Psoas muscle (tissue), 8 donors: ENCODE measurements around the gene IGSF5. TPM values are rescaled to one million over a fixed set of nuclear protein-coding genes. Genes with fewer than 3 reads are reported as not detected.
"Not testable (repeated sequence)": the region's sequence is repeated elsewhere in the genome, so short reads cannot be mapped to it uniquely, and the experiment has no call there.

Source experiments
- ATAC-seq, 4 donors: fragments of 200-7000 bp; cut with Tn5 transposase; one replicate each; pipeline ENCODE4 v1.9.1; 2020; ENCODE audit warnings: moderate library complexity in 3 of 4, mild to moderate bottlenecking in 2 of 4
- DNase-seq, 2 donors: peaks; one replicate each; pipeline ENCODE4 v3.0.0-alpha.2; 2020
- H3K27ac ChIP-seq: fragments of 200-600 bp; one replicate; pipeline ENCODE4 v1.8.0; 2022
- H3K27me3 ChIP-seq, 3 donors: fragments of 200-600 bp in 1 of 3; one replicate each; pipeline versions ENCODE4 v1.6.1 to v1.8.0; 2013 to 2022; ENCODE audit warnings: low read length in 2 of 3, mild to moderate bottlenecking in 2 of 3, moderate library complexity in 1 of 3; ENCODE audit not compliant: insufficient read depth in 3 of 3
- H3K36me3 ChIP-seq, 2 donors: fragments of 200-600 bp in 1 of 2; one replicate each; pipeline versions ENCODE4 v1.6.1 to v1.8.0; 2013 to 2022; ENCODE audit warnings: low read depth in 1 of 2, mild to moderate bottlenecking in 1 of 2, moderate library complexity in 1 of 2; ENCODE audit not compliant: insufficient read depth in 1 of 2
- H3K4me1 ChIP-seq: fragments of 200-600 bp; one replicate; pipeline ENCODE4 v1.8.0; 2022
- H3K4me3 ChIP-seq: fragments of 200-600 bp; one replicate; pipeline ENCODE4 v1.8.0; 2022; ENCODE audit warnings: mild to moderate bottlenecking
- H3K9me3 ChIP-seq: fragments of 200-600 bp; one replicate; pipeline ENCODE4 v1.8.0; 2022
- WGBS, 3 donors: extraction: QIAGEN DNeasy Blood & Tissue Kit; methylation state at CpG; one replicate each; pipeline versions ENCODE4 v1.1.6 to v1.1.7; 2013; 5-methylcytosine and 5-hydroxymethylcytosine counted together
- intact Hi-C, 2 donors: fragments of 100-400 bp; cut with DNase I; formaldehyde crosslinking; loops; one replicate each; pipeline versions ENCODE4 v1.11.0 to v1.14.2; 2022
- polyA plus RNA-seq, 3 donors: library from polyadenylated mRNA; stranded (reverse); fragments of 200-250 nt; gene quantifications; one replicate each; pipeline ENCODE4 v1.2.3, GENCODE V29; 2013
- total RNA-seq, 4 donors: library from RNA; stranded (reverse); fragmentation: NEBNext Ultra II Directional in 2 of 4; extraction: Animal tissue kit (Norgen Biotek cat#: 25700) in 2 of 4; gene quantifications; one replicate each; pipeline versions ENCODE4 v1.2.1 to v1.2.4, GENCODE V29; 2021 to 2023
- TF ChIP-seq, protein P1 (sequence below): fragments of 200-600 bp; IDR thresholded peaks from one replicate; pipeline ENCODE4 v1.8.0; 2022; ENCODE audit warnings: antibody characterized with exemption
- donor health status: healthy with polysubstance abuse.
- donor health status: DM: no; HTN: no; CAD: no; lungs with moderate emphysema.
- donor health status: Bipolar disorder and iron deficiency.
- donor health status: healthy.
- donor health status: DM: yes; HTN: yes; CAD: no.
- donor health status: DM: no; HTN: no; CAD: no.
- donor health status: DM: no; HTN: no; CAD: no.
- donor health status: DM: yes; HTN: yes; CAD: no.

Gene IGSF5
- total and polyA plus RNA-seq, 7 donors = not detected

DNA sequence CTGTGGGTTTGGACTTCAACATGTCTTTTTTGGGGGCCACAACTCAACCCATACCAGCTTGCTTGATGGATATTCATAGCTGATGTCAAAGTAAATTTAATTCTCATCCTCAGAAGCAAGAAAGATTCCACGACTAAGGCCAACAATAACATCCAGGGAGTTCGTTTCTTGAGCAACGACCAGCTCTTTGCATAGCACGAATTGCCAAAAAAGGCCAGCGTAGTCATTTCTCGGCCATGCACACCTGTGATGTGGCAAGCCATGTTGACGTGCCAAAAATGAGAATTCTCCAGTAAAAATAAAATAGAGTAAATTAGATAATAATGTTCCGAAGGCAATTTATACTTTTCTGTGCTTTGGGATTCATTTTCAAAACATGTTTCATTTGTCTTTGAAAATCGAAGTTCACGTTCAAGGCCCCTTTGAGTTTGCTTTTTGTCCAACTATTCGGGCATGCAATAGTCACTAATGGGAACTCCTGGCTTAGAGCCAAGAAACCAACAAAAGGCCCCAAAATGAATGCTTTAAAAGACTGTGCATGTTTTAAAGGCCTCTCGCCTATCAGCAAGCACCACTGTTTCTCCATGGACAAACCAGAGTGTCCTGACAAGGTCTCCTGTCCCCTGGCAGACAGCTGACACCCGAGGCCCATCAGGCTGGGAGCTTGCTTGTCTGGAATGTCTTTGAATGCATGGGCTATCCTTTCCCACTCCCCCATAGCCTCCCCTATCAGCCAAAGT lies 14.4 kb upstream of the IGSF5 start:
- no peak overlapping the region for H3K4me3 ChIP-seq
- H3K27me3 ChIP-seq = no peaks in the 10 kb centered on the region
- no peaks in the 10 kb centered on the region for H3K9me3 ChIP-seq
- no peak for DNase-seq
- WGBS, 3 donors = 60 to 72% (median 62%) methylated on average over 13 of the region's 13 CpGs
- intact Hi-C loops = no loop called here
- no peaks in the 10 kb centered on the region for H3K36me3 ChIP-seq
- TF ChIP-seq, protein P1, sequence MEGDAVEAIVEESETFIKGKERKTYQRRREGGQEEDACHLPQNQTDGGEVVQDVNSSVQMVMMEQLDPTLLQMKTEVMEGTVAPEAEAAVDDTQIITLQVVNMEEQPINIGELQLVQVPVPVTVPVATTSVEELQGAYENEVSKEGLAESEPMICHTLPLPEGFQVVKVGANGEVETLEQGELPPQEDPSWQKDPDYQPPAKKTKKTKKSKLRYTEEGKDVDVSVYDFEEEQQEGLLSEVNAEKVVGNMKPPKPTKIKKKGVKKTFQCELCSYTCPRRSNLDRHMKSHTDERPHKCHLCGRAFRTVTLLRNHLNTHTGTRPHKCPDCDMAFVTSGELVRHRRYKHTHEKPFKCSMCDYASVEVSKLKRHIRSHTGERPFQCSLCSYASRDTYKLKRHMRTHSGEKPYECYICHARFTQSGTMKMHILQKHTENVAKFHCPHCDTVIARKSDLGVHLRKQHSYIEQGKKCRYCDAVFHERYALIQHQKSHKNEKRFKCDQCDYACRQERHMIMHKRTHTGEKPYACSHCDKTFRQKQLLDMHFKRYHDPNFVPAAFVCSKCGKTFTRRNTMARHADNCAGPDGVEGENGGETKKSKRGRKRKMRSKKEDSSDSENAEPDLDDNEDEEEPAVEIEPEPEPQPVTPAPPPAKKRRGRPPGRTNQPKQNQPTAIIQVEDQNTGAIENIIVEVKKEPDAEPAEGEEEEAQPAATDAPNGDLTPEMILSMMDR = no peak
- ATAC-seq = no peak
- no peak overlapping the region for H3K27ac ChIP-seq
- no peaks in the 10 kb centered on the region for H3K4me1 ChIP-seq

DNA sequence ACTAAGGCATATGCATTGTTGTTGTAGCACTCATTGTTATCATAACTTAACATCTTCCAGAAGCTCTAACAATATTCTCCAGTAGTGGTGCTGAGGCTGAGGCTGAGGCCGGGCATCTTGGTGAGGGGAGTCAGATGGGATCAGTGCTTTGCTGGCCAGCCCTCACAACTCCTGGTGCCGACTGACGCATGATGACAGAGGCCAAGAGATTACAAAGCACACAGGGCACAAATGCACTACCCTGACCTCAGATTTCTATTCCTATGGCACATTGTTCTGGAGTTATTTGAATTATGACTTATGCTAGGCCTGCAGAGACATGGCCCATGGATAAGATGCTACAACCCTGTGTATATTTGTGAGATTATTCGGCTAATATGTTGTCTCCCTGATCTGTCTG lies 8.3 kb upstream of the IGSF5 start:
- TF ChIP-seq, protein P1 = no peak
- no peak for ATAC-seq
- H3K27ac ChIP-seq = no peak overlapping the region
- DNase-seq = no peak
- H3K9me3 ChIP-seq = no peaks in the 10 kb centered on the region
- H3K4me3 ChIP-seq = no peak overlapping the region
- H3K36me3 ChIP-seq = no peaks in the 10 kb centered on the region
- WGBS, 3 donors = 88 to 92% (median 90%) methylated on average over 4 of the region's 4 CpGs
- intact Hi-C loops = no loop called here
- H3K27me3 ChIP-seq = no peaks in the 10 kb centered on the region
- no peaks in the 10 kb centered on the region for H3K4me1 ChIP-seq

DNA sequence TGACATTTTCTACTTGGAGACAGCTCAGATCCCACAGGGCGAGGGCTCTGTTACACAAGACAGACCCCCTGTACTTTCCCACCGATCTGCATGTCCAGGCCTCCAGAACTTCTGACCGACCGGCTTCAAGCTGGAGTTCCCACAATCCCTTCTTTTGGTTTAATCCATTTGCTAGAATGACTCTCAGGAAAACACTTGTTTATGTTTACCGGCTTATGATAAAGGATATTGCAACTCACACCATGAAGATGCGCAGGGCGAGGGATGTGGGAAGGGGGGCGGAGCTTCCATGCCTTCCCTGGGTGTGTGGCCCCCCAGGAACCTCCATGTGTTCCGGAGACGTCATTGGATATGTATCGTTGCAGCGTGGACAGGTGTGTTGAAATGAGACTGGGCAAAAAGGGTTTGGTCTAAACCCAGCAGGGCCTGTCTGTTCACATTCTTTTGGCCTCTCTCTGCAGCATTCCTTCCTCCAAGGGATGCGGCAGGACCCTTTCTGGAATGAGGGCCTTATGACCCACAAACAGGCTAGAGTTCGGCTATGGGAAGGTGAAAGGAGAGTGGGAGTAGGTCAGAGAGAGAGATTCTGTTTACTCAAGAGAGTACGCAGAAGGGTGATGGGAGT lies 7.5 kb upstream of the IGSF5 start:
- H3K27ac ChIP-seq = no peak overlapping the region
- WGBS, 3 donors = 84 to 90% (median 89%) methylated on average over 15 of the region's 15 CpGs
- ATAC-seq (no peak), DNase-seq (no peak)
- intact Hi-C loops = no loop called here
- no peaks in the 10 kb centered on the region for H3K36me3 ChIP-seq
- TF ChIP-seq, protein P1 = no peak
- no peaks in the 10 kb centered on the region for H3K27me3 ChIP-seq
- H3K4me1 ChIP-seq = no peaks in the 10 kb centered on the region
- no peaks in the 10 kb centered on the region for H3K9me3 ChIP-seq
- no peak overlapping the region for H3K4me3 ChIP-seq

- no peak overlapping the region for H3K4me3 ChIP-seq
- H3K27ac ChIP-seq = no peak overlapping the region
- H3K4me1 ChIP-seq = no peaks in the 10 kb centered on the region
- WGBS, 3 donors = 85 to 86% (median 85%) methylated on average over 6 of the region's 6 CpGs
- DNase-seq = no peak
- TF ChIP-seq, protein P1 = no peak
- H3K27me3 ChIP-seq = no peaks in the 10 kb centered on the region
- H3K9me3 ChIP-seq = no peaks in the 10 kb centered on the region
- intact Hi-C loops = no loop called here
- H3K36me3 ChIP-seq = no peaks in the 10 kb centered on the region
- no peak for ATAC-seq
These were observed 6.4 kb upstream of the IGSF5 start for GRCh38 chr21:39738566-39738965.

GRCh38 chr21:39739531-39739930 lies 5.5 kb upstream of the IGSF5 start:
- intact Hi-C loops, H3K9me3 ChIP-seq, H3K36me3 ChIP-seq, H3K4me3 ChIP-seq, H3K27me3 ChIP-seq, ATAC-seq, DNase-seq, H3K27ac ChIP-seq, H3K4me1 ChIP-seq: not testable (repeated sequence)
- WGBS, 3 donors = 93 to 95% (median 94%) methylated on average over 5 of the region's 5 CpGs

DNA sequence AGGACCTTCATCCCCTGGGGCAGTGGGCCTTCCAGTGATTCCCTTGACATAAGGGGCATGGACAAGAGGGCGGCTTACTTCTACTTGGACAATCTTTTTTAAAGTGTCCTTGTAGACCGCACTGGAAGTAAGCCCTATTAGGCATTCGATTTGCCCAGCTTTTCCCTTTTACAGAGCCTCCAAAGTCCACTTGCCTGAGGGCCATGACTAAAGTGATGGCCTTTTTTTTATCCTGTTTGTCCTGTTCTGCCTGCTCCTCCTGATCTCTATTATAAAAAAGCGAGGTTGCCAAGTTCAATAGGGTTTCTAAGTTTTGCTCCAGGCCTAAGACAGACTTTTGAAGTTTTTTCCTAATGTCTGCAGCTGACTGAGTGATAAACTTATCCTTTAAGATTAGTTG lies 2.4 kb upstream of the IGSF5 start:
- H3K27ac ChIP-seq, intact Hi-C loops, DNase-seq, ATAC-seq, H3K27me3 ChIP-seq, H3K4me1 ChIP-seq, H3K9me3 ChIP-seq, H3K36me3 ChIP-seq, H3K4me3 ChIP-seq: not testable (repeated sequence)
- 88 to 93% (median 90%) methylated on average over 4 of the region's 4 CpGs for WGBS, 3 donors

GRCh38 chr21:39745332-39745731 lies 349 bp downstream of the IGSF5 start:
- H3K36me3 ChIP-seq, intact Hi-C loops, H3K27ac ChIP-seq, H3K4me1 ChIP-seq, ATAC-seq, H3K27me3 ChIP-seq, DNase-seq, H3K4me3 ChIP-seq, H3K9me3 ChIP-seq: not testable (repeated sequence)
- WGBS, 3 donors = 94 to 96% (median 96%) methylated on average over 8 of the region's 8 CpGs
